ENCODE data around the gene SEPTIN12.

GRCh38 chr16:4744555-4745273 is 43.4 kb downstream of the SEPTIN12 start:
- no peak for TF ChIP-seq POLR2A (IDR thresholded peaks at IDR 0.05)
- no peak for TF ChIP-seq CTCF (IDR thresholded peaks at IDR 0.05)

All from ovary (tissue), 3 donors.